BLaER1 treated with 17β-estradiol and CSF1 and Interleukin-3, amounts not matched to agents 10 nM and 100 nM (cell line): ENCODE results near the gene KCNJ5.

Experiments used
- H3K27ac ChIP-seq, 11 experiments: shearing (Covaris generic); formaldehyde crosslinking; 2 replicates each; pipeline ENCODE4 v1.8.1; 2022
- H3K27me3 ChIP-seq, 11 experiments: shearing (Covaris generic); formaldehyde crosslinking; 2 replicates each; pipeline ENCODE4 v1.8.1; 2022
- H3K36me3 ChIP-seq, 11 experiments: shearing (Covaris generic); formaldehyde crosslinking; 2 replicates each; pipeline ENCODE4 v1.8.1; 2022
- H3K4me1 ChIP-seq, 10 experiments: shearing (Covaris generic); formaldehyde crosslinking; 2 replicates each; pipeline ENCODE4 v1.8.1; 2022
- H3K4me2 ChIP-seq, 11 experiments: shearing (Covaris generic); formaldehyde crosslinking; 2 replicates each; pipeline ENCODE4 v1.8.1; 2022
- H3K4me3 ChIP-seq, 10 experiments: shearing (Covaris generic); formaldehyde crosslinking; 2 replicates each; pipeline ENCODE4 v1.8.1; 2022
- H3K9ac ChIP-seq, 11 experiments: shearing (Covaris generic); formaldehyde crosslinking; 2 replicates each; pipeline ENCODE4 v1.8.1; 2022
- H3K9me3 ChIP-seq, 11 experiments: shearing (Covaris generic); formaldehyde crosslinking; replicated peaks in 1 of 11; 2 replicates each; pipeline ENCODE4 v1.8.1; 2022
- H4K20me1 ChIP-seq, 11 experiments: shearing (Covaris generic); formaldehyde crosslinking; 2 replicates each; pipeline ENCODE4 v1.8.1; 2022
- Cebpa-rat ChIP-seq, 11 experiments: shearing (Covaris generic); IDR thresholded peaks; 2 replicates each; pipeline ENCODE4 v1.8.1; 2022

The KCNJ5 gene

DNA sequence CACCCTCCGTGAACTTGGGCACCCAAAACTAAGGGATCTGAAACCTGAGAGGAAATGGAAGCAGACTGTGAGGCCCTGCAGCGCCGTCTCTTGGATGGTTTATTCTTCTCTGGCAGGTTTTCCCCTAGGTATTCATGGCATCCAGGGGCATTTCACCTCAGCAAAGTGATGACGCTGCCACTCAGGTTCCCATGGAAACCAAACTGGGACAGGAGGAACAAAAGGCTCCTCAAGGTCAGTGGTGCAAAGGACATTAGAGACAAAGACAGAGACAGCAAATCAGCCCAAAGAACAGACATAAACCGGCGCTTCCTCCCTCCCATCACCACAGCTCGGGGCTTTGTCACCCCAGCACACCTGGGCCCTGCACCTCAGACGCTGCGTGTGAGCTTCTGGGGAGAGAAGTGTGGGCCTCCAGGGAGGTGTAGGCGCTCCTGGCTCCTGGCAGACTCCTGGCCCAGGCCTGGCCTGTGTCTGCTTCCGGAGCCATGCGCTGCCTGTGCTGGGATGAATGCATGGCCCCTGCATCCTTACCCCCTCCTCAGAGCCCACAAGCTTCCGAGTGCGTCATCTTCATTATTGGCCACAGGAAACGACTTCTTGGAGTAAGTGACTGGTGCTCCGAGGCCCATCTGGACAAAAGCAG, 45.6 kb downstream of the KCNJ5 start:
- H3K9ac ChIP-seq: no peak overlapping the region
- peak overlapping the region in 4 of 11 experiments; percentile 23 to 57 (median 50); a peak in 4 of 22 replicates for H3K4me2 ChIP-seq
- peaks cover 0 to 11% (median 0%) of the 10 kb centered on the region in 11 experiments; a peak in 3 of 22 replicates for H4K20me1 ChIP-seq
- peaks cover 41 to 90% (median 62%) of the 10 kb centered on the region in 10 experiments for H3K4me1 ChIP-seq
- H3K27me3 ChIP-seq: peaks cover 0 to 8% (median 0%) of the 10 kb centered on the region in 11 experiments; a peak in 3 of 22 replicates
- H3K27ac ChIP-seq: no peak overlapping the region
- no peak for TF ChIP-seq Cebpa-rat (IDR thresholded peaks at IDR 0.05)
- H3K36me3 ChIP-seq: no peaks in the 10 kb centered on the region
- H3K9me3 ChIP-seq: no peaks in the 10 kb centered on the region
- no peak overlapping the region for H3K4me3 ChIP-seq

- no peaks in the 10 kb centered on the region for H3K9me3 ChIP-seq
- no peak for TF ChIP-seq Cebpa-rat (IDR thresholded peaks at IDR 0.05)
- H3K4me1 ChIP-seq: peaks cover 45 to 91% (median 69%) of the 10 kb centered on the region in 10 experiments
- H3K36me3 ChIP-seq: no peaks in the 10 kb centered on the region
- H3K4me2 ChIP-seq: peak overlapping the region in 6 of 11 experiments; percentile 7 to 60 (median 50); a peak in 10 of 22 replicates
- no peak overlapping the region for H3K4me3 ChIP-seq
- peaks cover 0 to 11% (median 0%) of the 10 kb centered on the region in 11 experiments; a peak in 3 of 22 replicates for H4K20me1 ChIP-seq
- H3K27ac ChIP-seq: no peak overlapping the region
- peaks cover 0 to 8% (median 0%) of the 10 kb centered on the region in 11 experiments; a peak in 3 of 22 replicates for H3K27me3 ChIP-seq
- H3K9ac ChIP-seq: 0 out of 22 replicates have a peak overlapping the region, but pooled peaks of 1 of the 11 experiments have one; percentile 20
These were observed 46.3 kb downstream of the KCNJ5 start for GRCh38 chr11:128937480-128937879.

DNA sequence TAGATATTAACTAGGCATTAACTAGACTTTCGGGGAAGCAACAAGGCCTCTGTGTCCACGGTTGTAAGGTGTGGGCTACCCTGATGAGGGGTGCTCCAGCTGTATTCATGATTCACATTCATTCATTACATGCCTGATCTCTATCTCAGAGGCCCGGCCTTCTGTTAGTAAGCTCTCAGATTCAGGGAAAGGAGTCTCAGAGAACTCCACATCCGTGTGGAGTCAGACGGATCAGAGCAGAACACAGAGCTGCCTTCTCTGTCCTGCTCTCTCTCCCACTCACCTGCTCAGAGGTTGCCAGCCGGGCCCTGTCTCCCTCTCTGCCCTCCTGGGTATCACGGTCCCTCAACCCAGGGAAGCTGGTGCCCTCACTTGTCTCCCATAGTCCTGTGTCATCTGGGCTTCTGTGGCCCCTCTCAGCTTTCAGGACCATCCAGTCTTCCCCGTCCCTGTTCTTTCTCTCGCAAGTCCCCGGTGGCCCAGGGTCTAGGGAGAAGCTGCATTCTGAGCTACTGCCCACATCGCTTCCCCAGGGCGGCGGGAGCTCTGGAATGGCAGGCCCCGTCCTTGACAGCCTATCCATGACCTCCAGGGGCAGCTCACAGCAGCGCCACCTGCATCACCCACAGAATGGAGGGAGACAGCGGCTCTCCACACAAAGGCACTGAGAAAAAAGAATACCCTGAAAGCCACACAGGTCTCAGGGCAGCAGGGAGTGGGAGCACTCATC, 47.2 kb downstream of the KCNJ5 start:
- no peak overlapping the region for H3K27ac ChIP-seq
- no peak for TF ChIP-seq Cebpa-rat (IDR thresholded peaks at IDR 0.05)
- no peaks in the 10 kb centered on the region for H3K36me3 ChIP-seq
- peaks cover 43 to 95% (median 73%) of the 10 kb centered on the region in 10 experiments for H3K4me1 ChIP-seq
- H3K9me3 ChIP-seq: no peaks in the 10 kb centered on the region
- peak overlapping the region in 6 of 11 experiments; percentile 7 to 60 (median 50); a peak in 11 of 22 replicates for H3K4me2 ChIP-seq
- no peak overlapping the region for H3K4me3 ChIP-seq
- H4K20me1 ChIP-seq: peaks cover 0 to 11% (median 0%) of the 10 kb centered on the region in 11 experiments; a peak in 3 of 22 replicates
- H3K9ac ChIP-seq: no peak overlapping the region
- peaks cover 0 to 16% (median 0%) of the 10 kb centered on the region in 11 experiments; a peak in 5 of 22 replicates for H3K27me3 ChIP-seq

GRCh38 chr11:128939591-128939990, 48.4 kb downstream of the KCNJ5 start:
- Histone ChIP-seq H3K4me2 (peak overlapping the region; percentile 54 to 78 (median 62); a peak in 21 of 22 replicates), H4K20me1 (peaks cover 0 to 7% (median 0%) of the 10 kb centered on the region in 11 experiments; a peak in 3 of 22 replicates), H3K4me1 (peaks cover 31 to 95% (median 73%) of the 10 kb centered on the region in 10 experiments), H3K4me3 (no peak overlapping the region), H3K36me3 (no peaks in the 10 kb centered on the region), H3K27me3 (peaks cover 0 to 24% (median 0%) of the 10 kb centered on the region in 11 experiments; a peak in 5 of 22 replicates), H3K9ac (no peak overlapping the region), H3K27ac (no peak overlapping the region), H3K9me3 (no peaks in the 10 kb centered on the region)
- TF ChIP-seq Cebpa-rat (IDR thresholded peaks at IDR 0.05): no peak

DNA sequence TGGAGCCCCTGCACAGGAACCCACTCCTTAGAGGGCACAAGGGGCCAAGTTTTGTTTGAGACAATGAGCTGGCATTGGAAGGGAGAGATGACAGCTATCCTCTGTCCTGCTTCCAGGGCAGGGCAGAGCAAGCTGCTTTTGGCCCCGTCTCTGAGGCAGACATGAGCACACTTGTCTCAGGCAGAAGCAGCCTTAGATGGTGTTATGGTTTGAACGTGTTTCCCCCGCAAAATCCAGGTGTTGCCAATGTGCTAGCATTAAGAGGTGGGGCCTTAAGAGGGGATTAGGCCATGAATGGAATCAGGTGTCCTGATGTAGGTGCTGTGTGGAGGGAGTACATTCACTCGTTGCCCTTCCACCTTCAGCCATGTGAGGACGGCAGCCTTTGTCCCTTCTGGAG, 49.0 kb downstream of the KCNJ5 start:
- Histone ChIP-seq H3K27me3 (peaks cover 0 to 24% (median 0%) of the 10 kb centered on the region in 11 experiments; a peak in 5 of 22 replicates), H4K20me1 (peaks cover 0 to 7% (median 0%) of the 10 kb centered on the region in 11 experiments; a peak in 1 of 22 replicates), H3K4me1 (peaks cover 27 to 93% (median 69%) of the 10 kb centered on the region in 10 experiments), H3K36me3 (no peaks in the 10 kb centered on the region), H3K27ac (no peak overlapping the region), H3K4me3 (no peak overlapping the region), H3K9me3 (no peaks in the 10 kb centered on the region), H3K4me2 (peak overlapping the region; percentile 54 to 78 (median 62); a peak in 21 of 22 replicates), H3K9ac (no peak overlapping the region)
- no peak for TF ChIP-seq Cebpa-rat (IDR thresholded peaks at IDR 0.05)

DNA sequence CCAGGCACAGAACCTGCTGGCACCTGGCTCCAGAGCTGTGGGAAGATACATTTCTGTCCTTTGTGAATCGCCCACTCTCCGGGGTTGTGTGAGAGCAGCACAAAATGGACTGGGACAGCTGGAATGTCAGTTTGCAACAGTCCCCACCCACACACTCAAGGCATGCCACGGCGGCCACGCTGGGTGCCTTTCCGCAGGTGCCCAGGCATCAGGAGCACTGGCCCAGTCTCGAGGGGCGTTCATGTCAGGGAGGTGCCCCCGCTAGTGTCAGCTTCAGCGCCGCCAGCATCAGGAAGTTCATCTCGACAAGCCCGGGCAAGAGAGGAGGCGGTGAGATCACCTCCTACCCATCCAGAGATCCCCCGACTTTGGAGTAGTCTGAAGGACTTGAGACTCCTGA, 49.4 kb downstream of the KCNJ5 start:
- no peak for TF ChIP-seq Cebpa-rat (IDR thresholded peaks at IDR 0.05)
- Histone ChIP-seq H3K4me2 (peak overlapping the region; percentile 54 to 78 (median 62)), H3K27me3 (peaks cover 0 to 24% (median 0%) of the 10 kb centered on the region in 11 experiments; a peak in 5 of 22 replicates), H3K4me3 (no peak overlapping the region), H3K4me1 (peaks cover 27 to 90% (median 65%) of the 10 kb centered on the region in 10 experiments), H3K27ac (no peak overlapping the region), H3K36me3 (no peaks in the 10 kb centered on the region), H3K9ac (no peak overlapping the region), H3K9me3 (no peaks in the 10 kb centered on the region), H4K20me1 (peaks cover 0 to 7% (median 0%) of the 10 kb centered on the region in 11 experiments; a peak in 1 of 22 replicates)

- Histone ChIP-seq H3K4me3 (no peak overlapping the region), H3K4me2 (peak overlapping the region; percentile 54 to 78 (median 62)), H3K36me3 (no peaks in the 10 kb centered on the region), H3K27ac (no peak overlapping the region), H3K9me3 (no peaks in the 10 kb centered on the region), H3K27me3 (peaks cover 0 to 24% (median 0%) of the 10 kb centered on the region in 11 experiments; a peak in 5 of 22 replicates), H3K9ac (no peak overlapping the region), H4K20me1 (peaks cover 0 to 7% (median 0%) of the 10 kb centered on the region in 11 experiments; a peak in 1 of 22 replicates), H3K4me1 (peaks cover 27 to 86% (median 65%) of the 10 kb centered on the region in 10 experiments)
- no peak for TF ChIP-seq Cebpa-rat (IDR thresholded peaks at IDR 0.05)
These were observed 50.0 kb downstream of the KCNJ5 start for GRCh38 chr11:128941110-128941509.

DNA sequence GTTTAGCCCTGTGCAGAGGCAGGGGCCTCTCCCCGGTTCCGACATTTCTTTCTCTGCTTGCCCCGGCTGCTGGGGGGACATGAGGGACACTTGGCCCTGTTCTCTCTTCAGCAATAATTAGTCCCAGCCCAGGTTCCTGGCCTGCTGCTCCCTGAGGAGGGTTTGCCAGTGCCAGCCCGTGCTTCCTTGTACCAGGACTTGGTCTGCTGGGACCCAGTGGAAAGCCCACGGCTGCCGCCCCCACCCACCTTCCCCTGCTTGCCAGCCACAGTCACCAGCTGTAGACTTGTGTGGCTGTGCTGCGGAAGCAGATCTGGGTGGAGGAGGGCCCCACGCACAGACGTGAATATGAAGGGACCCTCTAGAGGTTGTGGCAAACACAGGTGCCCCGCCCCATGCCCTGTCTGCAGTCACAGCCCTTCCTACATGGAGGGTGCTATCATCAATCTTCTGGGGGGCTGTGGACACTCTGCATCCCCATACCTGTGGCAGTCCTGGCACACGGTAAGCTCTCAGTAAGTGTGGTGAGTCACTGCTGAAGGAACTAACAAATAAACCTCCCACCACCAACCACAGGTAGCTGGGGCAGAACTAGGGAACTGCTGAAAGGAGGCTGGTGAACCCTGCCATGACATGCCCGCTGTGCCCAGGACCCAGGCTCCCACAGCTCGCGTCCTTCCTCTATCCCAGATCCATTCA, 50.6 kb downstream of the KCNJ5 start:
- TF ChIP-seq Cebpa-rat (IDR thresholded peaks at IDR 0.05): no peak

More for the DNA sequence above, 50.6 kb downstream of the KCNJ5 start:
- Histone ChIP-seq H4K20me1 (peaks cover 0 to 7% (median 0%) of the 10 kb centered on the region in 11 experiments; a peak in 1 of 22 replicates), H3K4me1 (peaks cover 27 to 84% (median 65%) of the 10 kb centered on the region in 10 experiments), H3K4me3 (no peak overlapping the region), H3K27me3 (peaks cover 0 to 24% (median 0%) of the 10 kb centered on the region in 11 experiments; a peak in 5 of 22 replicates), H3K27ac (no peak overlapping the region; a peak in 1 of 22 replicates), H3K9ac (no peak overlapping the region), H3K9me3 (no peaks in the 10 kb centered on the region), H3K36me3 (no peaks in the 10 kb centered on the region), H3K4me2 (peak overlapping the region; percentile 54 to 78 (median 62); a peak in 21 of 22 replicates)
